DMS53 (cell line): Measurements from ENCODE around the gene PPP1R10.

Experiments used
- DNase-seq: peaks from one replicate; lab custom pipeline; 2025; lab: John Stamatoyannopoulos, UW

Gene PPP1R10

DNA sequence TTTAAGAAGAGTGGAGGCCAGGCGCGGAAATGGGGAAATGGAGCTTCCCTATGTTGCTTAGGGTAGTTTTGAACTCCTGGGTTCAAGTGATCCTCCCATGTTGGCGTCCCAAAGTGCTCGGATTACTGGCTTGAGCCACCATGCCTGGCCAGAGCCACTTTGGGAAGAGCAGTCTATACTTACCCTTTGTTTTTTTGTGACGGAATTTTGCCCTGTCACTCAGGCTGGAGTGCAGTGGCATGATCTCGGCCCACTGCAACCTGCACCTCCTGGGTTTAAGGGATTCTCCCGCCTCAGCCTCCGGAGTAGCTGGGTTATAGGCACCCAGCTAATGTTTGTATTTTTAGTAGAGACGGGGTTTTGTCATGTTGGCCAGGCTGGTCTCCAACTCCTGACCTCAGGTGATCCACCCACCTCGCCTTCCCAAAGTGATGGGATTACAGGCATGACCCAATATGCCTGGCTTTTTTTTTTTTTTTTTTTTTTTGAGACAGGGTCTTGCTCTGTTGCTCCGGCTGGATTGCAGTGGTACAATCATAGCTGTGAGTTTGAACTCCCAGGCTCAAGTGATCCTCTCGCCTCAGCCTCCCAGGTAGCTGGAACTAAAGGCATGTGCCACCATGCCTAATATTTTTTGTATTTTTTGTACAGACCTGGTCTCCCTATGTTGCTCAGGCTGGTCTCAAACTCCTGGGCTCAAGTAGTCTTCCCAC lies 18.0 kb downstream of the PPP1R10 start:
- no peak for DNase-seq

DNA sequence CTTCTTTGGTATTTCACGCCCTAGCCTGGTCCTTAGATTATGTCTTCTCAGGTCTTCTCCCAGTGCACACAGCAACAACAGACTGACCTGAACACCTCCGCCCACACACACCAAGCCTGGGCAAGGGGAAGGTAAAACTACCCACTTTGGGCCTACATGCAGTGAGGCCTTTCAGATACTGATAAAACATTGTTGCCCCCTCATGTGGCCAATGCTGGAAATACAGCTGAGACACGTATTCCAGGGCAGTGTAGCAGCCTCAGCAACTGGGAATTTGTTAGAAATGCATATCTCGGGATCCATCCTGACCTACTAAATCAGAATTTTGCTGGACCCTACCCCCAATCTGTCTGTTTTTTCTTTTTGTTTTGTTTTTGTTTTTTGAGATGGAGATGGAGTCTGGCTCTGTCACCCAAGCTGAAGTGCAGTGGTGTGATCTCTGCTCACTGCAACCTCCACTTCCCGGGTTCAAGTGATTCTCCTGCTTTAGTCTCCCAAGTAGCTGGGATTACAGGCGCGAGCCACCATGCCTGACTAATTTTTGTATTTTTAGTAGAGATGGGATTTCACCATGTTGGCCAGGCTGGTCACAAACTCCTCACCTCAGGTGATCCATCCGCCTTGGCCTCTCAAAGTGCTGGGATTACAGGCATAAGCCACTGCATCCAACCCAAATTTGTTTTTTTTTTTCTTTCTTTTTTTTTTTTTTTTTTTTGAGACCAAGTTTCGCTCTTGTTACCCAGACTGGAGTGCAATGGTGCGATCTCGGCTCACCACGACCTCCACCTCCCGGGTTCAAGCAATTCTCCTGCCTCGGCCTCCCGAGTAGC lies 19.5 kb downstream of the PPP1R10 start:
- DNase-seq: peak; percentile 90

DNA sequence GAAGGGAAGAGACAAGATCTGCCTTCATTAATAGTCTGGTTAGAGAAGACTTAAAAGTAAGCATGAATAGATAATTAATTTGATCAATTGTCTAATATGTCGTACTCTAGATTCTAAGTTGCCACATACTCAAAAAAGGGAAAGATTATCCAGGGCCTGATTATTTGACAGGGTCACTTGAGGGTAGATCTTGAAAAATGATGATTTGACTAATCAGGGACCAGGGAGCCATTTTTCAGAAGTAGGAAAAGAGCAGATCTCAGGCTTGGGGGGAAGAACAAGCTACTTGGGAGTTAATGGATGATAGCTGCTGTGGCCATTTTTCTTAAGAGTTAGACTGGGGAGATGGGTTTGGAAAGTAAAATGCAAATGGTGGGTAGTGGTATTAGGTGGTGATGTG lies 24.8 kb downstream of the PPP1R10 start:
- DNase-seq: no peak

DNA sequence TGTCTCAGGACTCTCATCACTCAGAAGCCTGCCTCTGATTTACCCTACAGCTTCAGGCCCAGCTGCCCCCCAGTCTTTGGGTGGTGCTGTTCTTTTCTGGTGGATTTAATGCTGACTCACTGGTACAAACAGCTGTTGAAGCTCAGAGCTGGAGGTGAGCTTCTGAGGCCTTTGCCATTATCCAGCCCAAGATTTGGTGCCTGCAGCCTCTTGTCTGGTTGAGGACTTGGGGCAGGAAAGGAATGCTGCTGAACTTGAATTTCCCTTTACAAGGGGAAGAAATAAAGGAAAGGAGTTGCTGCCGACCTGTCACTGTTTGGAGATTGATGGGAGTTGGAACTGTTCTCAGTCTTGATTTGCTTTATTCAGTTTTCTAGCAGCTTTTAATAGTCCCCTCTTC lies 26.0 kb downstream of the PPP1R10 start:
- DNase-seq: peak; percentile 41

DNA sequence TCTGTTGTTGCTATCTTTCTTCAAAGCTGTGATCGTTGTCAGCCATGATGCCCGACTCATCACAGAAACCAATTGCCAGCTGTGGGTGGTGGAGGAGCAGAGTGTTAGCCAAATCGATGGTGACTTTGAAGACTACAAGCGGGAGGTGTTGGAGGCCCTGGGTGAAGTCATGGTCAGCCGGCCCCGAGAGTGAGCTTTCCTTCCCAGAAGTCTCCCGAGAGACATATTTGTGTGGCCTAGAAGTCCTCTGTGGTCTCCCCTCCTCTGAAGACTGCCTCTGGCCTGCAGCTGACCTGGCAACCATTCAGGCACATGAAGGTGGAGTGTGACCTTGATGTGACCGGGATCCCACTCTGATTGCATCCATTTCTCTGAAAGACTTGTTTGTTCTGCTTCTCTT lies 26.5 kb downstream of the PPP1R10 start:
- DNase-seq: no peak

DNA sequence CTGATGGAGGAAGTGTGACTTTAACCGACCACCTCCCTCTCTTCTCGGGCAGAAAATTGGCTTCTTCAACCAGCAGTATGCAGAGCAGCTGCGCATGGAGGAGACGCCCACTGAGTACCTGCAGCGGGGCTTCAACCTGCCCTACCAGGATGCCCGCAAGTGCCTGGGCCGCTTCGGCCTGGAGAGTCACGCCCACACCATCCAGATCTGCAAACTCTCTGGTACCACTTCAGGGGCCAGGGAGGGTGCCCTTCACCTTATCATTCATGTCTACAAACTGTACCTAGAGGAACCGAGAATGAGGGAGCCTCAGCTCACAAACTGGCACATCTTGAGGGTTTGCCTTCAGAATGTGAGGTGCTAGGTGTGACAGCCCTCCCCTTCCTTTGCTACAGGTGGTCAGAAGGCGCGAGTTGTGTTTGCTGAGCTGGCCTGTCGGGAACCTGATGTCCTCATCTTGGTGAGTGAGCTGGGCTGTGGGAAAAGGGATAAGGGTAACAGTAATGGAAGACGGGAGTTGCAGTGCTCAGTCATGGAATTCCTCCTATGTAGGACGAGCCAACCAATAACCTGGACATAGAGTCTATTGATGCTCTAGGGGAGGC lies 27.2 kb downstream of the PPP1R10 start:
- no peak for DNase-seq

DNA sequence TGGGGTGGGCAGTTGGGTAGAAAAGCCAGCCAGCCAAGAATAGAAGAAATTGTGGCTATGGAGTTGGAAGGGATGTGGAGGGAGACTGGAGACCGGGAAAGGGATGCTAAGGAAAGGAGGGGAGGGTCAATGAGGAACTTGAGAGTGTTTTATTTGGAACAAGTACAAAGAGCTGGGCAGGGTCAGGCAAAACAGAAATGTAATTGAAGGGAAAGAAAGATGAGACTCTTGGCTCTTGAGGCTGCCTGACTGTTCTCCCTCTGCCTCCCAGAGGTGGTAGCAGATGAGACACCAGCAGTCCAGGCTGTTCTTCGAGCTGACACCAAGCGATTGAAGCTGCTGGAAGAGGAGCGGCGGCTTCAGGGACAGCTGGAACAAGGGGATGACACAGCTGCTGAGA lies 33.1 kb downstream of the PPP1R10 start:
- no peak for DNase-seq

DNA sequence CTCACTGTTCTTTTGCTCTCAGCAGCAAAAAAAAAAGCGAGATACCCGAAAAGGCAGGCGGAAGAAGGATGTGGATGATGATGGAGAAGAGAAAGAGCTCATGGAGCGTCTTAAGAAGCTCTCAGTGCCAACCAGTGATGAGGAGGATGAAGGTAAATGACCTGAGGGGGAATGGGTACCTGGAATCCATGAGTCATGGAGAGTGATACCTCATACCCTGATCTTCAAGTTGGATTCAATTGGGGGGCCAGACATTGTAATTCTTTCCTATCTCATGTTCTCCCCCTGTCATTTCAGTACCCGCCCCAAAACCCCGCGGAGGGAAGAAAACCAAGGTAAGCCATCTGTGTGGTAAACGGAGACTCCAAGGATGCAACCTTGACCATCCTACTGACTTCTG lies 39.0 kb downstream of the PPP1R10 start:
- no peak for DNase-seq

DNA sequence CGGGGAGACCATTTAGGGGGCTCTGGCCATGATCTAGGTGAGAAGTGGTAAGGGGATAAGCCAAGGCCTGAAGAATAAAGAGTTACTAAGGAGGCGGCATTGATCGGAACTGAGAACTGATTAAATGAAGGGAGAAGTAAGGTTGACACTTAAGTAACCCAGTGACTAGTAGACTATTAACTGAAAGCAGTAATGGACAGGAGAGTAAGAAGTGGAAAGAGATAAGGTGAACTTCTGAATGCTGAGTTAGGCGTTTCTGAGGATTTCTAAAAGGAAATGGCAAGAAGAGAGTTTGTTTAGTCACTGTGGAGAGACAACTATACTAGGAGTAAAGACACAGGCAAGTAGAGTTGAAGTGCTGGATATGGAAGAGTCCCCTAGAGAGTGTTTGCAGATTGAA lies 43.9 kb downstream of the PPP1R10 start:
- DNase-seq: no peak

DNA sequence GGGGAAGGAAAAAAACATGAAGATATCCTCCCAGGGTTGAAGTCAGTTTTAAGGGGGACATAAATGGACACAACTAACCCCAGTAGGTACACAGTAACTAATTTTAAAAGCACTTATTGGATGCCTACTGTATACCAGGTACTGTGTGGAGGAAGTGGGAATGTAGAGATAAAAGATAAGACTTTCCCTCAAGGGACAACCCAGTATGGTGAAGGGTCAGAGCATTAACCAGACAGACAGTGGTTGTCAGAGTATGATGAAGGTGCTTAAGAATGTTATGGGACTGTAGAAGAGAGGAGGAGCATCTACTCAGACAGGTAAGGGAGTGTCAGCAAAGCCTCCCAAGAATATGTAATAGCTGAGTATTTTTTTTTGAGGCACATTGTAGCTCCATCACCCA lies 44.9 kb downstream of the PPP1R10 start:
- no peak for DNase-seq

DNA sequence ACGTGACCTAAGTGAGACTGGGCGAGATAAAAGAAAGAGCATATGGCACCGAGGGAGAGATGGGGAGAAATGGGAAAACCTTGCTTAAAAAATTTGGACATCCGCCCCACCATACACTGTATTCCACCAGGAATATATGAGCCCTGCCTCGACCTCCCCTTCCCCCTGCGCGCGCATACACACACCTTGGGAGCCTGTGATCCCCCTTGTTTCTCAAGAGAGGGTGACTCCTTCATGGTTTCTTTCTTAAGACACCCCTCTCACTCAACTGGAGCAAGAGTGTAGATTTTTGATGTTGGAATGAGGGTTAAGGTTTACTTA lies 45.3 kb downstream of the PPP1R10 start:
- no peak for DNase-seq

DNA sequence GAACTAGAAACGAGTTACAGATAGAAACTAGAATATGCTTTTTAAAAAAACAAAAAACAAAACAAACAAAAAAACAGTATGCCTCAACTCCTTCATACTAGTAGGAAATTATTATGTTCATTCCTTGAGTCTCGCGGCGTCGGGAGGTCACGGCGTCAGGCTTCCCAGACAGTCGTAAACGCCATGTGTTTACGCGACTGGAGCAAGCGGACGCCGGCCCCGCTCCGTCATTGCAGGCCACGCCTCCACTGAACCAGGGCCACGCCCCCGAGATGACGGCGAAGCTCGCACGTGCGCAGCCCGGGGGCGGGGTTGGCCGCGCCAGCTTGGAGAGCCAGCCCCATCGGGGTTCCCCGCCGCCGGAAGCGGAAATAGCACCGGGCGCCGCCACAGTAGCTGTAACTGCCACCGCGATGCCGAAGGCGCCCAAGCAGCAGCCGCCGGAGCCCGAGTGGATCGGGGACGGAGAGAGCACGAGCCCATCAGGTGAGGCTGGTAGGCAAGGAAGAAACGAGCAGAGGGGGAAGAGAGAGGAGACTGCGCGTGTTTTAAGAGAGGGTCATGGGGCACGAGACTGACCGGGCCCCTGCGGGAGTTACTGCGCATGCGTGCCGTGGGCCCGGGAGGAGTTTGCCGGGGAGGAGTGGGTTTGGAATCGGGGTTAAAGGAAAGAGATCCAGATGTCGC lies 45.8 kb downstream of the PPP1R10 start, which contains the start of gene ABCF1:
ABCF1 (plus strand) TSS at position 368 of the 687 bp plus-strand sequence; CDS start at position 414, 46 bp downstream.
- DNase-seq: peak; percentile 99

DNA sequence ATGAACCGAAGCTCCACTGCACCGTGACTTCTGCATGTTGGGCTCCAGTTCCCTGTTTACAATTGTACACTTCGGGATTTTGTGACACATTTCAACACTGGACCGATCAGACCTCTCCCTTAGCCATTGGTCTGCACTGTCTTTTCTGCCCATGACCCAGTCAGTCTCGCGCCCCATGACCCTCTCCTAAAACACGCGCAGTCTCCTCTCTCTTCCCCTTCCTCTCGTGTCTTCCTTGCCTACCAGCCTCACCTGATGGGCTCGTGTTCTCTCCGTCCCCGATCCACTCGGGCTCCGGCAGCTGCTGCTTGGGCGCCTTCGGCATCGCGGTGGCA lies 46.3 kb downstream of the PPP1R10 start:
- DNase-seq: peak; percentile 79

DNA sequence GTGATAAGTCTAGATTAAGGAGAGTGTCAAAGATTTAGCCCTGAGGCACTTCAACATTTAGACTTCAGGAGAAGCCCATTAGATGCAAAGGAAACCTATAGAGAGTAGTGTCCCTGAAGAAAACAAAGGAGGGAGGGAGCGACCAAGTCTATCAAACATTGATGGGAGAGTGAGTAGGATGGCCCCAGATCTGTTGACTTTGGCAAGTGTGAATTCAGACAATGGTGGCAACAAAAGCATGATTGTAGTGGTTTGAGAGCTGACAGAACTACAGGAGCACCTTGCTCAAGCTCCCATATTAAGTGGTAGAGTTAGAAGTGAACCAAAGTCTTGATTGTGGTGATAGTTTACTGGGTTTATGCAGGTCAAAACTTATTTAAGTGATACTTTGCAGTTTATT lies 46.8 kb downstream of the PPP1R10 start:
- DNase-seq: peak; percentile 43

DNA sequence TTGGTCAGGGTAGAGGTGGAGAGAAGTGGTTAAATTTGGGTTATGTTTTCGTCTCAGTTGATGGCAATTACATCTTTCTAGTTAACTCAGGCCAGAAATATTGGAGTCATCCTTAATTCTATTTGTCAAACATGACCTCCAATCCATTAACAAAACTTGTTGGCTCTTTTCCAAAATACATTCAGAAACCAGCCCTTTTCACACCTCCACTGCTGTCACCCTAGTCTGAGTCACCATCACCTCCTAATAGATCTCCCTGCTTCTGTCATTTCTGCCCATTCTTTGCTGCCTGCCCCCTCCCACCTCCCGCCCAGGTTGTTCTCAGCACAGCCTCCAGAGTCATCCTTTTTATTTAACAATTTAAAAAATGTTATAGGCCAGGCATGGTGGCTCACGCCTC lies 48.8 kb downstream of the PPP1R10 start:
- peak; percentile 55 for DNase-seq

DNA sequence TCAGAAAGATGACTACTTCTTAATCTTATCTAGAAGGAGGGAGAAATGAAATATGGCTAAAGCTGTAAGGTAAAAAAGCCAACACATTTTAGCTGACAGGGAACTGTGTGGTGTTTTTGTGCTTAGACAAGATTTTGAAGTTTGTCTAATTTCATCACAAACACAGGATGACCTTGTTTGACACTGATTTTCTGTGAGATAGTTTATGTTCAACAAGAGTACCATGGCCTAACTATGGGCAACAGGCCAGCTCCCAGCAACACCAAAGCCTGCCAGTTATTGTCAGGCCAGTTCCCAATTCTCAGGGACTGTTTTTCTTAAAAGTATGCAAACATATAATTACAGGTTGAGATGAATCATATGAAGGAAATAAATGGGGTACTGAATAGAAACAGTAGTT lies 51.3 kb downstream of the PPP1R10 start:
- no peak for DNase-seq

DNA sequence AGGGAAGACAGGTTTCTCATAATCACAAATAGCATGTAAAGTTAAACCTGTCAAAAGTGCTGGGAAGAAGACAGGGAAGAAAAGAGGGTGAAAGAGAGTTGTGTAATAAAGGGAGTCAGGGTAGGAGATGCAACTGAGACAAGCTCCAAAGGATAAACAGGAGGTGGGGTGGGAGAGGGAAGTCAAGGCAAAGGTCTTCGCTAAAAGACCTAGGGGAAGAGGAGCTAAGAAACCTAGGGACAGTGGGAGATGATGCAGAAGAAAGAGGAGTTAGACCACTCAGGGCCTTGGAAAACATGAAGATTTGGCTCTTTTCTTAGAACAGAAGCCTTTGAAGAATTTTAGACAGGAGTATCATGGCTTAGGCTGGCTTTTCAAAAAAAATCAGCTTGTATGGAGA lies 52.9 kb downstream of the PPP1R10 start:
- no peak for DNase-seq

DNA sequence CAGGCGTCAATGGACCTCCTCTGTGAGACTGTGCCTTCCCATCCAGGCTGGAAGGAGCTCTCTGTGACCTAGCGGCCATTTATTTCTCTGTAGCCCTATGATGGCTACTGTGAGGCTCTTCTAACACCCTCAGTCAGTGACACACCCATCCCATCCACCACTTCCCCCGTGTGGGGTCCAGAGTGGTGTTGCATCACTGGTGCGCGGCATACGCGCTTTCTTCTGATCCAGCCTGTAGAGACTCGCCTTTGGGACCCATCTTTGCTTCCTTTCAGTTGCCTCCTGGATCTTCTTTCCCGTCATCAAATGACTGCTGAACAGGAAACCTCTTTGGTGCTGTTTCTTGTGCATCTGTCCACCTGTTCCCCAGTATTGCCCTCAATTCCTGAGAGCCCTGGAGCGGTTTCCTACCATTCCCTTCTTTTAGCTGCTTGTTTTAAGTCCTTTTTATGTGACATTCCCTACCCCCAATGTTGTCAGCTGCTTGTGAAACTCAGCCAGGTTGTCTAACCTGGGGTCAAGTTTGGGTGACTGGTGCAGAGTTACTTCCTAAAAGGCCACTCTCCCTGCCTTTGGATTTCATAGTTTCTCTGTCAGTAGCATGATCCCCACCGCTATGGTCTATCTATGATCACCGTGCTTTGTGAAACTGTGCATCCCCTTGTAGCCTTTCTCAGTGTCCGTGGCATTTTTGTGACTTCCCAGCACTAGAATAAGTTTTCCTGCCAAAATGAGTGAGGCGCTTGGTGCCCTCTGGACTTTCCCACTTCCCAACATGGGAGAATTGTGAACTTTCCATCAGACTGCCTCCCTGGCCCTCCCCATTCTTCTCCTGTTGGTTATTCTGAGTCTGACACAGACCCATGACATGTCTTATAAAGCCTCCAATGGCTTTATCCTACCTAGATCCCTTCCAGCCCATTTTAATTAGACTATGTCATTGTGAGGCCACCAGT lies 54.3 kb downstream of the PPP1R10 start:
- DNase-seq: no peak

DNA sequence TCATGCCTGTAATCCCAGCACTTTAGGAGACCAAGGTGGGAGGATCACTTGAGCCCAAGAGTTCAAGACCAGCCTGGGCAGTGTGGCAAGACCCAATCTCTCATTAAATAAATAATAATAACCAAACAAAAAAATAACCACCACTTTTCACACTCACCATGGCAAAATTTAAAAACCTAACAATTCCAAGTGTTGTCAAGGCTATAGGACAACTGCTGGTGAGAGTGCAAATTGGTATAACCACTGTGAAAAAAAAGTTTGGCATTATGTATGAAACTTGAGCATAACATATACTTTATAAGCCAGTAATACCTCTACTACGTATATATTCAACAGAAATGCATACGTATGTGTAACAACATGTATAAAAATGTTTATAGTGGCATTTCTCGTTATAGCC lies 56.1 kb downstream of the PPP1R10 start:
- DNase-seq: no peak

DNA sequence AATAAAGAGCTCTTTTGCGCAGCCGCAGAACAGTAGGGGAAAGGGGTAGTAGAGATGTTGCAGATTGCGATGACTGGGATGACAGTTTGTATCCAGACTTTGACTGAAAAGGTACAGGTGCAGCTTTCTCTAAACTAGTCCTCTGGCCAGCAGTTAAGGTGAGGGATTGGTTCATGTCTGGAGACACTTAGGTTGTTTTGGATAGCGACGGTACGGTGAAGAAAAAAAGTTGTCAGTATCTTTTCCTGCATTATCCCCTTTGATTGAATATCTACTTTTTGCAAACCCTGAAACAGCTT lies 59.4 kb downstream of the PPP1R10 start:
- no peak for DNase-seq

DNA sequence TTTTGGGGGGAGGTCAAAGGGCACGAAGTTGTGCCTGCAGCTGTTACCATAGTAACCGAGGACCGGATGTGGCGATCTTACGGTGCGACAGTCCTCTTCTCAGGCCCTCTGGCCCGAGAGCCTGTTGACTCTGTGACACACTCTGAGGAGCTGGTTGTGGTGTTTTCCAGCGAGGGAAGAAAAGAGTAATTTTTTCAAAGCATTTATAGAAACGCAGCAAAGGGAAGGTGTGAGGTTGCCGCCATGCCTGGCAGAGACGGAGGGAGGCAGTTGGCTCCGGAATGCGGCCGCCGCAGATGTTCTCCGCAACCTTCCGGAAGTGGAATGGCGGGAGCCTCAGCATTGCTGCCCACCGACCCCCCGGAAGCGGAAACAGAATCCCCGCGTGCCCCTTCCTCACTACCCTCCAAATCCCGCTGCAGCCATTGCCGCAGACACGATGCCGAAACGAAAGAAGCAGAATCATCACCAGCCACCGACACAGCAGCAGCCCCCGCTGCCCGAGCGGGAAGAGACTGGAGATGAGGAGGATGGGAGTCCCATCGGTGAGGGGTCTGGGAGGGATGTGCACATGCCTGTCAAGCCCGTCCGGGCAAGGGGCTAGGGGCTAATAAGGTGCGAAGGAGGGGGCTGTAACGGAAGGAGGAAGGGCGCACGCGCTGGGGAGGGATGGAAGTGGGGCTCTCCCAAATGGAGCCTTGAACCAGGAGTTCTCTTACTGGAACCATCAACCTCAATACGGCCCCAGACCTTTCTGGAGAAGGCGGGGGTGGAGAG lies 59.9 kb downstream of the PPP1R10 start, which contains the start of gene PRR3:
PRR3 (plus strand) TSS at position 390 of the 777 bp plus-strand sequence; CDS start at position 440, 50 bp downstream.
- DNase-seq: peak; percentile 97
